NCI-H2171 treated with DMSO at 0.1 percent for 48 hours (cell line): ENCODE data around the gene HHIPL1.

ENCODE experiments used
- DNase-seq: peaks from one replicate; lab custom pipeline; 2025; lab: John Stamatoyannopoulos, UW

Gene HHIPL1

GRCh38 chr14:99644723-99645544 lies at the start of gene HHIPL1:
Gene HHIPL1, plus strand, starts transcription at chr14:99645129. Its CDS starts 79 bp downstream, at chr14:99645208.
- no peak for DNase-seq

- DNase-seq: no peak
Measured at GRCh38 chr14:99595524-99595923, 49.4 kb upstream of the HHIPL1 start.

GRCh38 chr14:99596071-99596627 lies 48.8 kb upstream of the HHIPL1 start:
- no peak for DNase-seq

- no peak for DNase-seq
Measured at GRCh38 chr14:99596772-99597171, 48.2 kb upstream of the HHIPL1 start.

- DNase-seq: no peak
Measured at GRCh38 chr14:99597911-99598600, 46.9 kb upstream of the HHIPL1 start.

- DNase-seq: no peak
Measured at GRCh38 chr14:99598774-99599173, 46.2 kb upstream of the HHIPL1 start.

- no peak for DNase-seq
Measured at GRCh38 chr14:99599393-99599792, 45.5 kb upstream of the HHIPL1 start.

GRCh38 chr14:99600232-99600888 lies 44.6 kb upstream of the HHIPL1 start:
- DNase-seq: no peak

- DNase-seq: no peak
Measured at GRCh38 chr14:99601361-99601831, 43.5 kb upstream of the HHIPL1 start.

- no peak for DNase-seq
Measured at GRCh38 chr14:99602054-99602787, 42.7 kb upstream of the HHIPL1 start.

- DNase-seq: no peak
Measured at GRCh38 chr14:99602788-99603415, 42.0 kb upstream of the HHIPL1 start.

- peak; percentile 55 for DNase-seq
Measured at GRCh38 chr14:99603471-99604277, 41.3 kb upstream of the HHIPL1 start, which contains the start of gene CCDC85C. Gene CCDC85C, minus strand, starts transcription at chr14:99604207. Its CDS starts 248 bp downstream, at chr14:99603959.

- DNase-seq: peak; percentile 97
Measured at GRCh38 chr14:99604278-99604765, 40.6 kb upstream of the HHIPL1 start.

GRCh38 chr14:99604766-99605298 lies 40.1 kb upstream of the HHIPL1 start:
- DNase-seq: no peak

GRCh38 chr14:99605299-99605961 lies 39.5 kb upstream of the HHIPL1 start:
- DNase-seq: peak; percentile 91

GRCh38 chr14:99606359-99606758 lies 38.6 kb upstream of the HHIPL1 start:
- no peak for DNase-seq

- no peak for DNase-seq
Measured at GRCh38 chr14:99608591-99608990, 36.3 kb upstream of the HHIPL1 start.

- no peak for DNase-seq
Measured at GRCh38 chr14:99609245-99610170, 35.4 kb upstream of the HHIPL1 start.
